NCI-H2196 (cell line): ENCODE results near the gene CACNB4.
"Not testable (repeated sequence)": the region's sequence is repeated elsewhere in the genome, so short reads cannot be mapped to it uniquely, and the experiment has no call there.

Experiments used
- DNase-seq: peaks from one replicate; lab custom pipeline; 2025; ENCODE audit not compliant: unreplicated experiment; lab: John Stamatoyannopoulos, UW

Gene CACNB4

GRCh38 chr2:152054593-152054992, 44.3 kb downstream of the CACNB4 start:
- no peak for DNase-seq

GRCh38 chr2:152051436-152051835, 47.4 kb downstream of the CACNB4 start:
- no peak for DNase-seq

- no peak for DNase-seq
Measured at GRCh38 chr2:152050915-152051314, 47.9 kb downstream of the CACNB4 start.

GRCh38 chr2:152050341-152050740, 48.5 kb downstream of the CACNB4 start:
- DNase-seq, result no peak

- no peak for DNase-seq
Measured at GRCh38 chr2:152049541-152049940, 49.3 kb downstream of the CACNB4 start.

GRCh38 chr2:152047824-152048471, 50.9 kb downstream of the CACNB4 start:
- no peak for DNase-seq

- DNase-seq, result no peak
Measured at GRCh38 chr2:152046940-152047339, 51.9 kb downstream of the CACNB4 start.

GRCh38 chr2:152042636-152043615, 55.9 kb downstream of the CACNB4 start:
- DNase-seq, result no peak

GRCh38 chr2:152038441-152038958, 60.3 kb downstream of the CACNB4 start:
- DNase-seq, result no peak

GRCh38 chr2:152037743-152038435, 61.0 kb downstream of the CACNB4 start:
- DNase-seq, result no peak

- DNase-seq, result peak; percentile 70
Measured at GRCh38 chr2:152036611-152037469, 62.0 kb downstream of the CACNB4 start.

- no peak for DNase-seq
Measured at GRCh38 chr2:152034257-152034801, 64.5 kb downstream of the CACNB4 start.

GRCh38 chr2:152033011-152033925, 65.6 kb downstream of the CACNB4 start:
- no peak for DNase-seq

- no peak for DNase-seq
Measured at GRCh38 chr2:152031747-152032306, 67.0 kb downstream of the CACNB4 start.

GRCh38 chr2:152030596-152031328, 68.1 kb downstream of the CACNB4 start:
- not testable (repeated sequence) for DNase-seq

- no peak for DNase-seq
Measured at GRCh38 chr2:152028182-152028862, 70.5 kb downstream of the CACNB4 start.

- peak; percentile 81 for DNase-seq
Measured at GRCh38 chr2:152025678-152026287, 73.1 kb downstream of the CACNB4 start.
